Fibroblast of lung (primary cell): ENCODE measurements around the gene MEF2D. TPM values are rescaled to one million over a fixed set of nuclear protein-coding genes. Genes with fewer than 3 reads are reported as not detected.

Experiments used
- DNase-seq, 2 donors: peaks; one replicate each; pipeline versions ENCODE4 v3.0.0 to v3.0.0-alpha.2; 2010; ENCODE audit warnings: low read depth in 2 of 2
- H2AFZ ChIP-seq: 2 replicates; pipeline ENCODE4 v1.5.1; 2012; ENCODE audit warnings: low read length, control low read depth, inconsistent platforms
- H3K27ac ChIP-seq: 2 replicates; pipeline ENCODE4 v1.5.1; 2011; ENCODE audit warnings: low read length, control low read depth; ENCODE audit not compliant: insufficient read depth
- H3K27me3 ChIP-seq: 2 replicates; pipeline ENCODE4 v1.5.1; 2011; ENCODE audit warnings: mild to moderate bottlenecking, low read length; ENCODE audit not compliant: control insufficient read depth, insufficient read depth
- H3K36me3 ChIP-seq: 2 replicates; pipeline ENCODE4 v1.5.1; 2011; ENCODE audit warnings: low read length; ENCODE audit not compliant: control insufficient read depth, insufficient read depth
- H3K4me1 ChIP-seq: 2 replicates; pipeline ENCODE4 v1.5.1; 2011; ENCODE audit warnings: low read length; ENCODE audit not compliant: control insufficient read depth, insufficient read depth; ENCODE audit errors: extremely low read depth
- H3K4me2 ChIP-seq: 2 replicates; pipeline ENCODE4 v1.5.1; 2011; ENCODE audit warnings: low read length, control low read depth; ENCODE audit not compliant: insufficient read depth; ENCODE audit errors: extremely low read depth
- H3K4me3 ChIP-seq, 4 experiments: fragments of 200-600 bp in 1 of 4; sonication (generic) in 1 of 4; replicated peaks in 1 of 4; 2 replicates each; pipeline ENCODE4 v1.5.1; 2011 to 2016; ENCODE audit warnings: low read length in 4 of 4, low read depth in 3 of 4, mild to moderate bottlenecking in 3 of 4, control low read depth in 2 of 4, inconsistent platforms in 1 of 4, mixed read lengths in 1 of 4; ENCODE audit not compliant: insufficient read depth in 1 of 4; ENCODE audit errors: control extremely low read depth in 1 of 4
- H3K79me2 ChIP-seq: 2 replicates; pipeline ENCODE4 v1.5.1; 2012; ENCODE audit warnings: mild to moderate bottlenecking, low read length, inconsistent platforms; ENCODE audit not compliant: control insufficient read depth, insufficient read depth
- H3K9ac ChIP-seq: 2 replicates; pipeline ENCODE4 v1.5.1; 2011; ENCODE audit warnings: mild to moderate bottlenecking, low read length, control low read depth; ENCODE audit not compliant: insufficient read depth
- H3K9me3 ChIP-seq: 2 replicates; pipeline ENCODE4 v1.5.1; 2012; ENCODE audit warnings: low read depth, low read length; ENCODE audit not compliant: control insufficient read depth, insufficient read depth
- H4K20me1 ChIP-seq: 2 replicates; pipeline ENCODE4 v1.5.1; 2011; ENCODE audit warnings: low read length; ENCODE audit not compliant: control insufficient read depth, insufficient read depth; ENCODE audit errors: extremely low read depth
- EZH2 ChIP-seq: IDR thresholded peaks from 2 replicates; pipeline ENCODE4 v1.5.1; 2012; ENCODE audit warnings: low read length, control low read depth, mild to moderate bottlenecking; ENCODE audit errors: missing control alignments
- polyA minus RNA-seq: library from RNA; depleted of rRNA, polyadenylated mRNA; stranded (reverse); fragments of >200 nt; gene quantifications from 2 replicates; pipeline ENCODE4 v1.2.3, GENCODE V29; 2011; ENCODE audit warnings: low replicate concordance
- polyA plus RNA-seq, 2 donors: library from polyadenylated mRNA; depleted of rRNA in 1 of 2; stranded (reverse) in 1 of 2; unstranded in 1 of 2; fragments of >200 nt; gene quantifications; 2 replicates each; pipeline ENCODE4 v1.2.1, GENCODE V29; 2011 to 2012; ENCODE audit warnings: missing spikeins in 1 of 2
- total RNA-seq: library from RNA; depleted of rRNA; stranded (reverse); fragments of >200 nt; gene quantifications from 2 replicates; pipeline ENCODE4 v1.2.1, GENCODE V29; 2014
- TF ChIP-seq, protein P1 (sequence below), 2 donors: IDR thresholded peaks in 1 of 2; conservative IDR thresholded peaks in 1 of 2; 1 replicate in 1 of 2; 2 replicates in 1 of 2; pipeline ENCODE4 v1.5.1; 2011 to 2012; ENCODE audit warnings: low read length in 2 of 2, control low read depth in 1 of 2, inconsistent platforms in 1 of 2, low read depth in 1 of 2, mild to moderate bottlenecking in 1 of 2

The MEF2D gene
- total RNA-seq (4.6 and 9.9 TPM in 2 replicates), polyA plus RNA-seq (12.7 and 13.1 TPM in 2 replicates), polyA minus RNA-seq (30.5 and 45.4 TPM in 2 replicates)
- polyA plus RNA-seq (2012), result 23.3 and 27.8 TPM in 2 replicates

DNA sequence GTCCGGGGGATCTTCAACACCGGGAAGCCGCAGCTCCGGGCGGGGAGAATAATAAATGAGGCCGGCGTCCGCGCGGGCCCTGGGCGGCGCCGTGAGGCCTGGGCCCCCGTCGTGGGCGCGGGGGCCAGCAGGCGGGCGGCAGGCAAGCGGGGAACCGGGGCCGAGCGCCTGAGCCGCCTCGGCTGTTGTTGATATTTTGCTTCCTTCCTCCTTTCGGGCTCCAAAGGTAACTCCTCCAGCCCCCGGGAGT lies at the start of gene MEF2D:
Gene MEF2D, minus strand, starts transcription at position 233 of the 250 bp plus-strand sequence. CDS start 17,483 bp downstream, outside the sequence.
- H2AFZ ChIP-seq, result peak within 1 kb of the TSS; percentile 51
- H3K9me3 ChIP-seq, result no peaks in the 10 kb centered on the region
- H3K4me1 ChIP-seq, result peaks cover 59% of the 10 kb centered on the region
- no peak for TF ChIP-seq EZH2
- TF ChIP-seq, protein P1, sequence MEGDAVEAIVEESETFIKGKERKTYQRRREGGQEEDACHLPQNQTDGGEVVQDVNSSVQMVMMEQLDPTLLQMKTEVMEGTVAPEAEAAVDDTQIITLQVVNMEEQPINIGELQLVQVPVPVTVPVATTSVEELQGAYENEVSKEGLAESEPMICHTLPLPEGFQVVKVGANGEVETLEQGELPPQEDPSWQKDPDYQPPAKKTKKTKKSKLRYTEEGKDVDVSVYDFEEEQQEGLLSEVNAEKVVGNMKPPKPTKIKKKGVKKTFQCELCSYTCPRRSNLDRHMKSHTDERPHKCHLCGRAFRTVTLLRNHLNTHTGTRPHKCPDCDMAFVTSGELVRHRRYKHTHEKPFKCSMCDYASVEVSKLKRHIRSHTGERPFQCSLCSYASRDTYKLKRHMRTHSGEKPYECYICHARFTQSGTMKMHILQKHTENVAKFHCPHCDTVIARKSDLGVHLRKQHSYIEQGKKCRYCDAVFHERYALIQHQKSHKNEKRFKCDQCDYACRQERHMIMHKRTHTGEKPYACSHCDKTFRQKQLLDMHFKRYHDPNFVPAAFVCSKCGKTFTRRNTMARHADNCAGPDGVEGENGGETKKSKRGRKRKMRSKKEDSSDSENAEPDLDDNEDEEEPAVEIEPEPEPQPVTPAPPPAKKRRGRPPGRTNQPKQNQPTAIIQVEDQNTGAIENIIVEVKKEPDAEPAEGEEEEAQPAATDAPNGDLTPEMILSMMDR (conservative IDR thresholded peaks at IDR 0.05 in 1 of 2, IDR thresholded peaks at IDR 0.05 in 1 of 2; ENCODE audit: low read depth in 1 of 2, low read length in 2 of 2), result no peak
- DNase-seq, result no peak
- H3K4me3 ChIP-seq, result peak within 1 kb of the TSS; percentile 81 to 95 (median 91)
- peak within 1 kb of the TSS; percentile 99 for H3K9ac ChIP-seq
- peak within 1 kb of the TSS; percentile 94 for H3K4me2 ChIP-seq
- H3K27ac ChIP-seq, result peak within 1 kb of the TSS; percentile 100
- peaks cover 47% of the 10 kb centered on the region for H3K79me2 ChIP-seq
- H3K27me3 ChIP-seq, result no peaks in the 10 kb centered on the region
- H3K36me3 ChIP-seq, result peaks cover 2% of the 10 kb centered on the region
- peaks cover 5% of the 10 kb centered on the region for H4K20me1 ChIP-seq

DNA sequence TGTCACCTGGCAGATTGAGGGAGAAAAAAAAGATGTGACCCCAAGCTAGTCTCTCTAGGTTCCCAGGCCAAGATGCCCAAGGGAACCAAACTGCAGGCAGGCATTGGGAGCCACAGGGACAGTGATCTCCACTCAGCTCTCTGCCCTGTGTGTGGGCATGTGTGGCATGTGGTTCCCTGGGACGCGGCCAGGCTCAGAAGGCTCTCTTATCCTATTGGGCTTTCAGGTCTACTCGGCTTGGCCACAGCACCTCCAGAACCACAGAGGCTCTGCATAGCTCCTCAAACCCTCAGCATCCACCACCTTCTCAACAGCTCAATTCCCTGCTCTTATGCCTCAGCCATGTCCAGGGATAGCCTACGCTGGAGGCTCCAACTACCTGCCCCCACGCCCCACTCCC lies 49.8 kb upstream of the MEF2D start:
- no peak overlapping the region for H3K27ac ChIP-seq

DNA sequence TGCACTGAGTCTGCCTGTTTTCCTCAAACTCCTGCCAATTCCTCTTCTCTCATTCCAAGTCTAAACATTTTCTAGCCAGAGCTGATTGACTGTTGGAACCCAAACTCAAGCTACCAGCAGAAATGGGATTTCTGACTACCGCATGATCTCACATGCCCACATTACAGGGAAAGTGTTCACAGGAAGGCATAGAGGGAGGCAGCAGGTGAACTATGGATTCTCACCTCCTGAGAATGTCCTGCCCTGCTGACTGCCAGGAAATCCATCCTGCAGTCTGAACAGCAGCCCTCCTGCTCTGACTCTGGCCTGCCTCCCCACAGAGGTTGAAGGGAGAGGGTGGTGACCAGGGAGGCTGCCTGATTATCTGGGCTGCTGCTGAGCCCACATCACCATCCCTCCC lies 49.3 kb upstream of the MEF2D start:
- H2AFZ ChIP-seq, result no peak overlapping the region
- no peaks in the 10 kb centered on the region for H3K9me3 ChIP-seq
- H3K79me2 ChIP-seq, result no peaks in the 10 kb centered on the region
- H3K4me2 ChIP-seq, result no peak overlapping the region
- H3K4me1 ChIP-seq, result no peaks in the 10 kb centered on the region
- no peak for DNase-seq
- H4K20me1 ChIP-seq, result no peaks in the 10 kb centered on the region
- no peak overlapping the region for H3K27ac ChIP-seq
- peaks cover 21% of the 10 kb centered on the region for H3K36me3 ChIP-seq
- H3K9ac ChIP-seq, result no peak overlapping the region
- no peak overlapping the region for H3K4me3 ChIP-seq
- no peaks in the 10 kb centered on the region for H3K27me3 ChIP-seq
- no peak for TF ChIP-seq EZH2
- TF ChIP-seq, protein P1 (conservative IDR thresholded peaks at IDR 0.05 in 1 of 2, IDR thresholded peaks at IDR 0.05 in 1 of 2; ENCODE audit: low read depth in 1 of 2, low read length in 2 of 2), result no peak

More for the DNA sequence above, 49.8 kb upstream of the MEF2D start:
- TF ChIP-seq, protein P1 (conservative IDR thresholded peaks at IDR 0.05 in 1 of 2, IDR thresholded peaks at IDR 0.05 in 1 of 2; ENCODE audit: low read depth in 1 of 2, low read length in 2 of 2), result no peak
- no peak for TF ChIP-seq EZH2
- no peaks in the 10 kb centered on the region for H3K4me1 ChIP-seq
- no peaks in the 10 kb centered on the region for H3K27me3 ChIP-seq
- no peaks in the 10 kb centered on the region for H3K79me2 ChIP-seq
- H3K9me3 ChIP-seq, result no peaks in the 10 kb centered on the region
- H3K9ac ChIP-seq, result no peak overlapping the region
- DNase-seq, result no peak
- no peaks in the 10 kb centered on the region for H4K20me1 ChIP-seq
- H2AFZ ChIP-seq, result no peak overlapping the region
- peaks cover 22% of the 10 kb centered on the region for H3K36me3 ChIP-seq
- no peak overlapping the region for H3K4me3 ChIP-seq
- no peak overlapping the region for H3K4me2 ChIP-seq
